Tibial nerve (tissue), 4 donors: ENCODE results near the gene FAHD1.

Experiments used
- EP300 ChIP-seq, 2 donors: sonication (generic); formaldehyde crosslinking; IDR thresholded peaks; one replicate each; pipeline ENCODE4 v1.6.1; 2017; ENCODE audit warnings: antibody characterized with exemption in 2 of 2, mild to moderate bottlenecking in 1 of 2
- TF ChIP-seq, protein P1 (sequence below), 5 experiments: fragments of 200-600 bp in 3 of 5; fragments of 450-650 bp in 2 of 5; sonication (generic) in 3 of 5; IDR thresholded peaks; one replicate each; pipeline ENCODE4 v1.5.1; 2016 to 2019; ENCODE audit warnings: antibody characterized with exemption in 5 of 5, mild to moderate bottlenecking in 3 of 5, moderate library complexity in 2 of 5

DNA sequence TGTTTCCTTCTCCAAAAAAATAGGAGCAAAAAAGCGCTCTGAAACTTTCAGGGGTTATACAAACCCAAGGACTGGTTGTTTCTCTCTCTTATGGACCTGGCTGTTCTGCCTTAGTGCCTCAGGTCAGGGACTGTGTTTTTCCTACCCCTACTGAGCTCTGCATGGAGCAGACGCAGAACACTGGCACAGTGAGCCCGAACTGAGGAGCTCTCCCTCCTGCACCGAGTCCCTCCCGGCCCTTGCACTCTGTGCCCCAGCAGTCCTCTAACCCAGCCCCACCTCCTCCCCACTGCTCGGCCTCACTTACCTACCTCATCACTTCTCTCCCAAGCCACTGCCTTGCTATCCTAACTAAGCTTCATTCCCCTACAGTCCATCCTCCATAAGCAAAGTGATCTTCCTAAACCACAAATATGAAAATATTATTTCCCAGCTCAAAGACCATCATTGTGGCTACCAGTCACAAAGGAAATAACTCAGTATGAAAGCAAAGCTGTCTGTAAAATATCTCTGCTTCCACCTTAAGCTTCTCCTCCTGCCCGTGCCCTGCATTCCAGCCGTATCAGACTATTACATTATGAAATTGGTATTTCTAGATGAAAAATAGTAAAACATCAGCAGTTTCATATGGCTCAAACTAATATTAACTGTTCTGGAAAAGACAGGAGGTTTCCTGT is 31.3 kb downstream of the FAHD1 start:
- TF ChIP-seq, protein P1, sequence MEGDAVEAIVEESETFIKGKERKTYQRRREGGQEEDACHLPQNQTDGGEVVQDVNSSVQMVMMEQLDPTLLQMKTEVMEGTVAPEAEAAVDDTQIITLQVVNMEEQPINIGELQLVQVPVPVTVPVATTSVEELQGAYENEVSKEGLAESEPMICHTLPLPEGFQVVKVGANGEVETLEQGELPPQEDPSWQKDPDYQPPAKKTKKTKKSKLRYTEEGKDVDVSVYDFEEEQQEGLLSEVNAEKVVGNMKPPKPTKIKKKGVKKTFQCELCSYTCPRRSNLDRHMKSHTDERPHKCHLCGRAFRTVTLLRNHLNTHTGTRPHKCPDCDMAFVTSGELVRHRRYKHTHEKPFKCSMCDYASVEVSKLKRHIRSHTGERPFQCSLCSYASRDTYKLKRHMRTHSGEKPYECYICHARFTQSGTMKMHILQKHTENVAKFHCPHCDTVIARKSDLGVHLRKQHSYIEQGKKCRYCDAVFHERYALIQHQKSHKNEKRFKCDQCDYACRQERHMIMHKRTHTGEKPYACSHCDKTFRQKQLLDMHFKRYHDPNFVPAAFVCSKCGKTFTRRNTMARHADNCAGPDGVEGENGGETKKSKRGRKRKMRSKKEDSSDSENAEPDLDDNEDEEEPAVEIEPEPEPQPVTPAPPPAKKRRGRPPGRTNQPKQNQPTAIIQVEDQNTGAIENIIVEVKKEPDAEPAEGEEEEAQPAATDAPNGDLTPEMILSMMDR (IDR thresholded peaks at IDR 0.05) = no peak
- TF ChIP-seq EP300 (IDR thresholded peaks at IDR 0.05) = no peak
